Subcutaneous adipose tissue (tissue), 4 donors: ENCODE measurements around the gene KIAA1217. TPM values are rescaled to one million over a fixed set of nuclear protein-coding genes. Genes with fewer than 3 reads are reported as not detected.

ENCODE experiments used
- total RNA-seq, 4 donors: library from RNA; depleted of rRNA; stranded (reverse); fragments of >200 nt; gene quantifications; one replicate each; pipeline ENCODE4 v1.1.0, GENCODE V29; 2016
- TF ChIP-seq, protein P1 (sequence below): fragments of 450-650 bp; IDR thresholded peaks from one replicate; pipeline ENCODE4 v1.5.1; 2016; ENCODE audit warnings: low read depth, mild to moderate bottlenecking, control low read depth, antibody characterized with exemption, moderate library complexity

KIAA1217 gene
- total RNA-seq, 4 donors from 2014 or later, result 10.7 to 91.6 (median 27.5) TPM

DNA sequence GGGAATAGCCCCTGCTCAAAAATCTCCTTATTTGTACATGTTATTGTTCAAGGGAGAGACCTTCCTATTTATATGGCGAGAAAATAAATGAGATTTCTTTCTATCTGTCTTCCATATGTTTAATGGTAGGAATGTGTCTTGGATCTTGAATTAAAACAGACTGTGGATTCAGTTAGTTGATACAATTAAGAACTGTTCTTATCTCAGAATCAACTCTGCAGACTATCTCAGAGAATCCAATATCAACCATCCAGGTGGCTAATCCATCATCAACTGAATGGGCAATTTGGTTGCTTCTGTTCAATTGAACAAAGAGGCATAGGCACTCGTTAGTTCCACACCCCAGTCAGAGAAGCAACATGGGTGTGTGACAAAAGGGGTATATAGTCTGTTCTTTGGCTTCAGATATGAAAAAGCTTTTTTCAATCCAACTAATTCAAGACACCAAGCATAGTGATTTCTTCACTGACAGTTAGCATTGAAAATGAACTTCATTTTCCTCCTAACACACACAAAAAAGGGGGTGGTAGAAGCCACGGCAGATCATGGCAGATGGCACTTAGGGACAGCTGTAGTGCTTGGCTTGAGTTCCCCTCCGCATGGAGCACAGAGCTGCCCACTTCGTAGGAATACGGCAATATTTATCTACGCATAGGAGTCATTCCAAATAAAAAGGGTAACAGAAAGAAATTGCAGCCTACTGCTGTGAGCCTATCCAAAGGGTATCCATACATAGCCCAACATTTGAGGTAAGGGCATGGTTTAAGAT, 135.9 kb downstream of the KIAA1217 start:
- TF ChIP-seq, protein P1, sequence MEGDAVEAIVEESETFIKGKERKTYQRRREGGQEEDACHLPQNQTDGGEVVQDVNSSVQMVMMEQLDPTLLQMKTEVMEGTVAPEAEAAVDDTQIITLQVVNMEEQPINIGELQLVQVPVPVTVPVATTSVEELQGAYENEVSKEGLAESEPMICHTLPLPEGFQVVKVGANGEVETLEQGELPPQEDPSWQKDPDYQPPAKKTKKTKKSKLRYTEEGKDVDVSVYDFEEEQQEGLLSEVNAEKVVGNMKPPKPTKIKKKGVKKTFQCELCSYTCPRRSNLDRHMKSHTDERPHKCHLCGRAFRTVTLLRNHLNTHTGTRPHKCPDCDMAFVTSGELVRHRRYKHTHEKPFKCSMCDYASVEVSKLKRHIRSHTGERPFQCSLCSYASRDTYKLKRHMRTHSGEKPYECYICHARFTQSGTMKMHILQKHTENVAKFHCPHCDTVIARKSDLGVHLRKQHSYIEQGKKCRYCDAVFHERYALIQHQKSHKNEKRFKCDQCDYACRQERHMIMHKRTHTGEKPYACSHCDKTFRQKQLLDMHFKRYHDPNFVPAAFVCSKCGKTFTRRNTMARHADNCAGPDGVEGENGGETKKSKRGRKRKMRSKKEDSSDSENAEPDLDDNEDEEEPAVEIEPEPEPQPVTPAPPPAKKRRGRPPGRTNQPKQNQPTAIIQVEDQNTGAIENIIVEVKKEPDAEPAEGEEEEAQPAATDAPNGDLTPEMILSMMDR, result no peak

DNA sequence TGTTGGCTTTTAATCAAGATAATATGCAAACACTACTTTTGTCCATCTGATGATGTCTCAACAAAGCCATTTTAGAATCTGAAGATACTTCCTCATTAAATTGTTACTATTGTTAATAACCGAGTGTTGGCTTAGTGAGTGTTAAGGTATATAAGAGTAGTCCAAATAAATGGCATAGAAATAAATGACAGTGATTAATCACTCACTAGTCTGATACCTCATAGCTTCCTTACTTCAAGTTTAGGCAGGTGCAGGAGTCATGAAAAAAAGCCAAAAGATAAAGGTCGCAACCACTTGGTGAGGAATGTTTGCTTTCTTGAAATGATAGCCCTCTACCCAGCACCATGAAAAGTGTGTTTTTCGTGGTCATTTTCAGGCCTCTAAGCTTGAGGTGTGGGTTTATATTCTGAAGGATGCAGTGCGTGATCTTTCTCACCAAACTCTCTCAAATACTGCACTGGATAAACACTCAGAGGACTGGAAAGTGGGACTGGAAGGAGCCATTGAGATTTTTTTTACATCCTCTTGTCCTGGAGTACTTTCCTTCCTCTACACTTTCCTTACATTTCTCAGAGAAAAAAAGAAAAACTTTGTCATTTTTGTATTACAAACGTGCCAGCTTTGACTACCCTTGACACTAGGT, 138.1 kb downstream of the KIAA1217 start:
- TF ChIP-seq, protein P1, result no peak

- TF ChIP-seq, protein P1, result no peak
Measured at GRCh38 chr10:24349379-24350001, 140.6 kb downstream of the KIAA1217 start.

DNA sequence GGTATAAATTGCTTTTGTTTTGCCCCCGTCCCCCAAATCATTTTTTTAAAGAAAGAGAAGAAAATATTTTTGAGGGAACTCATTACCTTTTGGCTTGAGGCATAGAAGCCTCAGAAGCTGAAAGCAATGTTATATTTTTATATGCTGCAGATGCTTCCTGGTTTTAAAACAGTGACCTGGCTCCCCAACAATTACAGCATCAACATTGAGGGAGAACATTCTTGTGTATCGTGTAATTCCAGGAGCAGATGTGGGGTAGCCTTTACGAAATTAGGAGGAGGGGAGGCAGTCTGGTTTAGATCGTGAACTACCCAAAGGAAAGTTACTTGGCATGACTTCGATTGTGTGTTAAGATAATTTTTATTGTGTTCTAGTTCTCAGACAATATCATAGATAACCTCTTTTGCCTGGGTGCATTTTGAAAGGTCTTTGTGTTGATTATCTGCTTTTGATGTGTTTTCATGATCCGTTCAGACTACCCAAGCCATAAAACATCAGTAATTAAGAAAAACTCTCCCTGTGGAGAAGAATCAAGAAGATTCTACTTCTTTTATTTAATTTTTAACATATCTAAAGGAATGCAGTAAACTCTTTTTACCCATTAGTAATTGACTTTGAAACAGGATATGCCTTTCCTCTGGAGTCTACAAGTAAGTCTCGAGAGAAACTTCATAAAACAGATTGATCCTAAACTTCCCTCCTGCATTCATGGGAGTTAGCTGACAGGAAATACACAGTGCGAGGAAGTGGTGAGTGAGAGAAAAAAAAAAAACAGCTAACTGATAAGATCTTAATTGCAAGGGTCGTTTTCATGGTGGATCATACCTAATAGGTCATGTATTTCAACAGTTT, 141.4 kb downstream of the KIAA1217 start:
- TF ChIP-seq, protein P1, result no peak

DNA sequence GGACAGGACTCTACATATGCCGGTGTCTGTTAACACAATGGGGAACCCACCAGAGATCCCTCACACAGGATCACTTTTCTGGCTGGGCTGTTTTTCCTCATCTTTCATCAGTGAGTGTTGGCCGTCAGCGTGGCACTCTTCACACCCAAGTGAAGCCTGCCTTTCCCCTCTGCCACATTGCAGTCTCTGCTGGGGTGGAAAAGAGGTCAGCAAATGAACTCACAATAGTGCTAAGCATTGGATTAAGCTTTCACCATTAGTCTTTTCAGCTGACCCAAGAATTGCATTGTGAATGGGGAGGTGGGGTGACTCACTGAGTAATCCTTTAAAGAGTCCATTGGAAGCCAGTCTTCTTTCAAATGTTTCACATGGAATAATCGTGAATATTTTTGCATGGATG, 143.0 kb downstream of the KIAA1217 start:
- TF ChIP-seq, protein P1, result no peak

DNA sequence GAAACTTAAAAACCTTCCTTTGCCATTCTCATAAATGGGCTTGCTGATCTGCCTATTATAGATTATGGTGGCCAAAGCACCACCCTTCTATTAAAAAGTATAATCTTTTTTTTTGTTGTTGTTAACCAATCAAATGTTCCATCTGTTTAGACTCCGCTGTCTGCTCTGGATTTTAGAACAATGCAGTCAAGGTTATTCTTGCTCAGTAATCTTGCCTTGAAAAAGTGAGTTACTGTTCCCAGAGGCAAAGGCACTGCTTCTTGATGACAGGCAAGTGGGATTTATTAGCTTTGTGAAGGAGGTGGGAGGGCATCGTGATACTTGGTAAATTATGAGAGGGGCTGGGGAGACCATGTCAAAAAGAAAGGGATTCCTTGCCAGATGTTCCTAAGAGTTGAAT, 143.5 kb downstream of the KIAA1217 start:
- TF ChIP-seq, protein P1, result no peak
